GM12878 (cell line): ENCODE results near the gene SLC49A4. TPM values are rescaled to one million over a fixed set of nuclear protein-coding genes. Genes with fewer than 3 reads are reported as not detected.
"Not testable (repeated sequence)": the region's sequence is repeated elsewhere in the genome, so short reads cannot be mapped to it uniquely, and the experiment has no call there.

Experiments
- ATAC-seq: fragments of 200-7000 bp; cut with Tn5 transposase; 3 replicates; pipeline ENCODE4 v1.9.1; 2020; ENCODE audit warnings: mild to moderate bottlenecking, moderate library complexity
- BruUV-seq: library from RNA; stranded (reverse); fragments of 400-500 nt; replicated peaks from 2 replicates; lab custom pipeline; 2021; lab: Mats Ljungman, UMichigan
- CTCF ChIA-PET: fragments of 300-600 bp; sonication (Branson Sonifier 250); formaldehyde crosslinking; extraction: SDS; loops from one replicate; lab custom pipeline; 2021; ENCODE audit warnings: inconsistent platforms; lab: Yijun Ruan, JAX
- POLR2A ChIA-PET: fragments of 350-600 bp; formaldehyde crosslinking; extraction: SDS; loops from one replicate; lab custom pipeline; 2021; ENCODE audit warnings: inconsistent platforms; lab: Charles Lee
- RAD21 ChIA-PET: fragments of 300-600 bp; sonication (Branson Sonifier 250); formaldehyde crosslinking; loops from one replicate; lab custom pipeline; 2023; ENCODE audit warnings: antibody characterized with exemption; ENCODE audit not compliant: unreplicated experiment; lab: Charles Lee
- SMC1A ChIA-PET: fragments of 300-600 bp; sonication (Branson Sonifier 250); formaldehyde crosslinking; loops from one replicate; lab custom pipeline; 2023; ENCODE audit not compliant: unreplicated experiment, uncharacterized antibody; lab: Charles Lee
- DNase-seq: peaks from one replicate; pipeline ENCODE4 v3.0.0-alpha.2; 2011; ENCODE audit warnings: low read depth, low spot score
- FAIRE-seq: peaks from 3 replicates; lab custom pipeline; 2011; peaks lifted over from hg19 to GRCh38; lab: Jason Lieb, UNC
- H2AFZ ChIP-seq: 2 replicates; pipeline ENCODE4 v1.6.0; 2011; ENCODE audit warnings: low read depth, low read length, control low read depth; ENCODE audit not compliant: control insufficient read depth
- H3K27ac ChIP-seq: 2 replicates; pipeline ENCODE4 v1.5.1; 2011; ENCODE audit warnings: control low read depth; ENCODE audit not compliant: control insufficient read depth, insufficient read depth
- H3K27me3 ChIP-seq, 2 experiments: replicated peaks in 1 of 2; 2 replicates each; pipeline versions ENCODE4 v1.6.0 to v1.6.1; 2011; ENCODE audit warnings: low read length in 1 of 2; ENCODE audit not compliant: control insufficient read depth in 2 of 2, insufficient read depth in 2 of 2
- H3K36me3 ChIP-seq, 2 experiments: 2 replicates each; pipeline ENCODE4 v1.5.1; 2011; ENCODE audit warnings: low read length in 1 of 2; ENCODE audit not compliant: control insufficient read depth in 2 of 2, insufficient read depth in 2 of 2
- H3K4me1 ChIP-seq: 2 replicates; pipeline ENCODE4 v1.6.1; 2011; ENCODE audit warnings: mild to moderate bottlenecking, low read length, moderate library complexity, mixed read lengths; ENCODE audit not compliant: control insufficient read depth, insufficient read depth
- H3K4me2 ChIP-seq: 2 replicates; pipeline ENCODE4 v1.6.0; 2011; ENCODE audit warnings: control low read depth; ENCODE audit not compliant: control insufficient read depth, insufficient read depth
- H3K4me3 ChIP-seq: fragments of 200-600 bp; sonication (generic); 2 replicates; pipeline ENCODE4 v1.5.1; 2016
- H3K79me2 ChIP-seq: 2 replicates; pipeline ENCODE4 v1.6.0; 2011; ENCODE audit warnings: low read length; ENCODE audit not compliant: control insufficient read depth, insufficient read depth
- H3K9ac ChIP-seq: 2 replicates; pipeline ENCODE4 v1.8.0; 2011; ENCODE audit warnings: low read length, control low read depth, mixed read lengths; ENCODE audit not compliant: control insufficient read depth, insufficient read depth
- H3K9me3 ChIP-seq: replicated peaks from 3 replicates; pipeline ENCODE4 v1.5.1; 2011; ENCODE audit warnings: mild to moderate bottlenecking, low read length; ENCODE audit not compliant: control insufficient read depth, insufficient read depth
- H4K20me1 ChIP-seq: 2 replicates; pipeline ENCODE4 v1.6.0; 2011; ENCODE audit not compliant: control insufficient read depth, insufficient read depth
- ATF3 ChIP-seq: IDR thresholded peaks from 2 replicates; pipeline ENCODE4 v1.6.1; 2011; ENCODE audit warnings: low read depth, mild to moderate bottlenecking, low read length, moderate library complexity, borderline replicate concordance; ENCODE audit errors: extremely low read depth
- ATF7 ChIP-seq: fragments of 450-650 bp; IDR thresholded peaks from 2 replicates; pipeline ENCODE4 v1.6.1; 2016; ENCODE audit warnings: low read depth, mild to moderate bottlenecking
- CBFB ChIP-seq: IDR thresholded peaks from 2 replicates; pipeline ENCODE4 v1.6.1; 2016; ENCODE audit warnings: antibody characterized with exemption, low read depth
- CEBPB ChIP-seq, 2 experiments: fragments of 150-350 bp in 1 of 2; IDR thresholded peaks; 2 replicates each; pipeline ENCODE4 v1.6.1; 2012 to 2014; ENCODE audit warnings: low read depth in 2 of 2, low read length in 2 of 2, borderline replicate concordance in 1 of 2, inconsistent platforms in 1 of 2
- CREM ChIP-seq: IDR thresholded peaks from 2 replicates; pipeline ENCODE4 v1.6.1; 2014; ENCODE audit warnings: antibody characterized with exemption, low read depth
- FOS ChIP-seq: IDR thresholded peaks from 3 replicates; pipeline ENCODE4 v1.6.1; 2011; ENCODE audit warnings: borderline replicate concordance; ENCODE audit not compliant: insufficient read length; ENCODE audit errors: extremely low read depth
- NRF1 ChIP-seq: conservative IDR thresholded peaks from 2 replicates; pipeline ENCODE4 v1.6.1; 2011; ENCODE audit warnings: mild to moderate bottlenecking, low read depth, low read length, improper control_type of control experiment
- TAF1 ChIP-seq: IDR thresholded peaks from 2 replicates; pipeline ENCODE4 v1.6.1; 2011; ENCODE audit warnings: mild to moderate bottlenecking, low read depth, low read length, borderline replicate concordance
- WGBS: methylation state at CpG from one replicate; pipeline ENCODE4 v1.1.6; 2016; ENCODE audit warnings: low lambda C conversion rate; ENCODE audit not compliant: insufficient replicate concordance, insufficient coverage; ENCODE audit errors: missing lambda C conversion rate; 5-methylcytosine and 5-hydroxymethylcytosine counted together
- in situ Hi-C: fragments of 300-500 bp; cut with MboI; formaldehyde crosslinking; loops from 9 replicates; pipeline ENCODE4 v1.14.3; 2018; ENCODE audit warnings: mixed read lengths
- intact Hi-C: fragments of 100-400 bp; cut with micrococcal nuclease; formaldehyde crosslinking; loops from one replicate; pipeline ENCODE4 v1.14.2; 2022; ENCODE audit not compliant: unreplicated experiment
- polyA plus RNA-seq, 11 experiments: library from polyadenylated mRNA; depleted of rRNA in 4 of 11; unstranded in 6 of 11; stranded (reverse) in 5 of 11; fragments of >200 nt; fragmentation: Nextera tagmentation in 4 of 11; fragmentation: Illumina TruSeq in 1 of 11; extraction: Ambion mirVana in 4 of 11; extraction: Trizol in 1 of 11; gene quantifications; 1 replicate in 1 of 11; 2 replicates in 10 of 11; pipeline versions ENCODE4 v1.2.1 to v1.2.3, GENCODE V29; 2011 to 2016; ENCODE audit warnings: inconsistent platforms in 2 of 11, missing spikeins in 2 of 11, low read depth in 1 of 11
- total RNA-seq, 4 experiments: library from RNA; depleted of rRNA in 3 of 4; stranded (reverse); fragments of >200 nt in 3 of 4; fragmentation: Illumina TruSeq in 1 of 4; extraction: Trizol in 1 of 4; gene quantifications; 2 replicates each; pipeline versions ENCODE4 v1.2.1 to v1.2.3, GENCODE V29; 2013 to 2021

Gene SLC49A4
- total and polyA plus RNA-seq, 10 of the 15 experiments (the other 5 are each of a cell fraction or from before 2014, with no cell fraction given), result 0.48 to 2.2 (median 1.4) TPM

- FAIRE-seq, result no peak
- RAD21 ChIA-PET, result interaction anchor here (1.0 kb wide), 1 partner anchor 11 kb away, joined by 5 read pairs; no protein-coding TSS in a partner anchor
Observed at GRCh38 chr3:122745369-122746021, 49.4 kb upstream of the SLC49A4 start.

GRCh38 chr3:122747295-122747694 is 47.6 kb upstream of the SLC49A4 start:
- H3K9ac ChIP-seq, CTCF ChIA-PET, H3K27ac ChIP-seq, H3K4me2 ChIP-seq, H3K27me3 ChIP-seq, SMC1A ChIA-PET, H3K4me1 ChIP-seq, H3K79me2 ChIP-seq, H3K9me3 ChIP-seq, BruUV-seq, ATAC-seq, FAIRE-seq, H4K20me1 ChIP-seq, POLR2A ChIA-PET, intact Hi-C loops, H3K4me3 ChIP-seq, in situ Hi-C loops, DNase-seq, RAD21 ChIA-PET, H3K36me3 ChIP-seq, H2AFZ ChIP-seq: not testable (repeated sequence)
- no CpG with 5 or more reads among the region's 35 CpGs for WGBS

More at GRCh38 chr3:122745369-122746021, 49.4 kb upstream of the SLC49A4 start:
- Histone ChIP-seq H3K27me3 (no peaks in the 10 kb centered on the region), H3K9me3 (no peaks in the 10 kb centered on the region; the same call in 1 of the 3 replicates), H3K4me2 (no peak overlapping the region), H3K27ac (no peak overlapping the region), H3K4me3 (no peak overlapping the region), H3K79me2 (no peaks in the 10 kb centered on the region), H3K4me1 (no peaks in the 10 kb centered on the region), H4K20me1 (no peaks in the 10 kb centered on the region), H3K9ac (no peak overlapping the region), H2AFZ (no peak overlapping the region), H3K36me3 (no peaks in the 10 kb centered on the region)
- no TSS peak for BruUV-seq
- CTCF ChIA-PET, result interaction anchor here (1.0 to 2.5 kb wide), 3 partner anchors 9 to 114 kb away, joined by 3 to 18 read pairs (median 14); no protein-coding TSS in a partner anchor
- intact Hi-C loops, result no loop called here
- TF ChIP-seq CEBPB (IDR thresholded peaks at IDR 0.05; ENCODE audit: borderline replicate concordance in 1 of 2, low read depth in 2 of 2, low read length in 2 of 2), result no peak
- no peak for TF ChIP-seq CBFB
- TF ChIP-seq ATF3, result no peak
- no peak for TF ChIP-seq CREM
- TF ChIP-seq NRF1, result no peak
- no peak for TF ChIP-seq ATF7
- TF ChIP-seq FOS, result no peak
- TF ChIP-seq TAF1, result no peak
- DNase-seq (no peak), ATAC-seq (no peak)
- SMC1A ChIA-PET, result interaction anchor here (1.3 kb wide), 2 partner anchors 10 to 13 kb away, joined by 5 read pairs; no protein-coding TSS in a partner anchor
- 96% methylated on average over 4 of the region's 4 CpGs for WGBS
- in situ Hi-C loops, result no loop called here
- POLR2A ChIA-PET, result no interaction called here
